ENCODE data around the gene TCHP.

TCHP gene

GRCh38 chr12:109863847-109864712 is 36.0 kb upstream of the TCHP start:
- TF ChIP-seq CTCF (IDR thresholded peaks at IDR 0.05; ENCODE audit: borderline replicate concordance, control extremely low read depth, extremely low read depth, insufficient read depth, missing control alignments) = no peak
- no peak for DNase-seq (ENCODE audit: low spot score)
- in situ Hi-C loops (cut with MboI; ENCODE audit: low sequenced_read_pairs, unreplicated experiment) = no loop called here

GRCh38 chr12:109864916-109865315 is 35.2 kb upstream of the TCHP start:
- in situ Hi-C loops (cut with MboI; ENCODE audit: low sequenced_read_pairs, unreplicated experiment) = no loop called here
- no peak for DNase-seq (ENCODE audit: low spot score)

GRCh38 chr12:109868182-109869051 is 31.7 kb upstream of the TCHP start:
- no peak for TF ChIP-seq CTCF (IDR thresholded peaks at IDR 0.05; ENCODE audit: borderline replicate concordance, control extremely low read depth, extremely low read depth, insufficient read depth, missing control alignments)
- in situ Hi-C loops (cut with MboI; ENCODE audit: low sequenced_read_pairs, unreplicated experiment) = no loop called here
- DNase-seq (ENCODE audit: low spot score) = no peak

More at GRCh38 chr12:109864916-109865315, 35.2 kb upstream of the TCHP start:
- no peak for TF ChIP-seq CTCF (IDR thresholded peaks at IDR 0.05; ENCODE audit: borderline replicate concordance, control extremely low read depth, extremely low read depth, insufficient read depth, missing control alignments)

GRCh38 chr12:109870648-109871047 is 29.4 kb upstream of the TCHP start:
- no peak for DNase-seq (ENCODE audit: low spot score)
- no peak for TF ChIP-seq CTCF (IDR thresholded peaks at IDR 0.05; ENCODE audit: borderline replicate concordance, control extremely low read depth, extremely low read depth, insufficient read depth, missing control alignments)
- in situ Hi-C loops (cut with MboI; ENCODE audit: low sequenced_read_pairs, unreplicated experiment) = no loop called here

- in situ Hi-C loops (cut with MboI; ENCODE audit: low sequenced_read_pairs, unreplicated experiment) = no loop called here
- no peak for DNase-seq (ENCODE audit: low spot score)
- no peak for TF ChIP-seq CTCF (IDR thresholded peaks at IDR 0.05; ENCODE audit: borderline replicate concordance, control extremely low read depth, extremely low read depth, insufficient read depth, missing control alignments)
Measured at GRCh38 chr12:109871668-109872314, 28.3 kb upstream of the TCHP start.

GRCh38 chr12:109873653-109874052 is 26.4 kb upstream of the TCHP start:
- no peak for DNase-seq (ENCODE audit: low spot score)
- no peak for TF ChIP-seq CTCF (IDR thresholded peaks at IDR 0.05; ENCODE audit: borderline replicate concordance, control extremely low read depth, extremely low read depth, insufficient read depth, missing control alignments)
- in situ Hi-C loops (cut with MboI; ENCODE audit: low sequenced_read_pairs, unreplicated experiment) = no loop called here
